Fibroblast of lung (primary cell): ENCODE data around the gene SRGAP1.

Source experiments
- CTCF ChIP-seq, 2 donors: IDR thresholded peaks in 1 of 2; conservative IDR thresholded peaks in 1 of 2; 1 replicate in 1 of 2; 2 replicates in 1 of 2; pipeline ENCODE4 v1.5.1; 2011 to 2012; ENCODE audit warnings: low read length in 2 of 2, control low read depth in 1 of 2, inconsistent platforms in 1 of 2, low read depth in 1 of 2, mild to moderate bottlenecking in 1 of 2
- EZH2 ChIP-seq: IDR thresholded peaks from 2 replicates; pipeline ENCODE4 v1.5.1; 2012; ENCODE audit warnings: low read length, control low read depth, mild to moderate bottlenecking; ENCODE audit errors: missing control alignments

- TF ChIP-seq CTCF (conservative IDR thresholded peaks at IDR 0.05 in 1 of 2, IDR thresholded peaks at IDR 0.05 in 1 of 2; ENCODE audit: low read depth in 1 of 2, low read length in 2 of 2) (no peak), EZH2 (no peak)
Observed at GRCh38 chr12:63976902-63977395, 132.4 kb downstream of the SRGAP1 start.
